GM12878 (cell line): ENCODE results near the gene ANKRD55. TPM values are rescaled to one million over a fixed set of nuclear protein-coding genes. Genes with fewer than 3 reads are reported as not detected.
A peak's percentile ranks its signal among the peaks of the same experiment; 100 is the strongest.

Experiments used
- ASH2L ChIP-seq: fragments of 300-600, 200-600 bp; sonication (generic); IDR thresholded peaks from 2 replicates; pipeline ENCODE4 v1.6.1; 2017; ENCODE audit warnings: low read depth, mild to moderate bottlenecking, borderline replicate concordance
- ATF2 ChIP-seq: IDR thresholded peaks from 2 replicates; pipeline ENCODE4 v1.6.1; 2012; ENCODE audit warnings: low read length, inconsistent platforms
- ATF7 ChIP-seq: fragments of 450-650 bp; IDR thresholded peaks from 2 replicates; pipeline ENCODE4 v1.6.1; 2016; ENCODE audit warnings: low read depth, mild to moderate bottlenecking
- BHLHE40 ChIP-seq, 2 experiments: fragments of 450-650 bp in 1 of 2; IDR thresholded peaks; 2 replicates each; pipeline ENCODE4 v1.6.1; 2011 to 2017; ENCODE audit warnings: low read depth in 2 of 2, borderline replicate concordance in 1 of 2, improper control_type of control experiment in 1 of 2, low read length in 1 of 2, mild to moderate bottlenecking in 1 of 2
- CBX5 ChIP-seq: sonication (generic); IDR thresholded peaks from 2 replicates; pipeline ENCODE4 v1.6.1; 2016; ENCODE audit warnings: low read depth, moderate library complexity, mild to moderate bottlenecking, inconsistent platforms
- EP300 ChIP-seq, 2 experiments: fragments of 150-350 bp in 1 of 2; IDR thresholded peaks; 2 replicates each; pipeline ENCODE4 v1.6.1; 2011 to 2012; ENCODE audit warnings: low read depth in 2 of 2, low read length in 2 of 2, borderline replicate concordance in 1 of 2, improper control_type of control experiment in 1 of 2, inconsistent platforms in 1 of 2; ENCODE audit not compliant: control insufficient read depth in 1 of 2
- FOXM1 ChIP-seq: IDR thresholded peaks from 2 replicates; pipeline ENCODE4 v1.6.1; 2012; ENCODE audit warnings: low read depth, mild to moderate bottlenecking, inconsistent platforms, low read length, moderate library complexity
- JUNB ChIP-seq: IDR thresholded peaks from 2 replicates; pipeline ENCODE4 v1.6.1; 2016; ENCODE audit warnings: antibody characterized with exemption, mild to moderate bottlenecking
- MTA3 ChIP-seq: IDR thresholded peaks from 2 replicates; pipeline ENCODE4 v1.6.1; 2012; ENCODE audit warnings: low read length, inconsistent platforms, borderline replicate concordance
- NFXL1 ChIP-seq: fragments of 450-650 bp; IDR thresholded peaks from 2 replicates; pipeline ENCODE4 v1.6.1; 2017; ENCODE audit warnings: antibody characterized with exemption, mild to moderate bottlenecking, borderline replicate concordance
- NR2C2 ChIP-seq: IDR thresholded peaks from 2 replicates; pipeline ENCODE4 v1.6.1; 2011; ENCODE audit warnings: borderline replicate concordance, low read depth; ENCODE audit not compliant: control insufficient read depth, insufficient read length
- SMAD5 ChIP-seq: IDR thresholded peaks from 2 replicates; pipeline ENCODE4 v1.6.1; 2016; ENCODE audit warnings: antibody characterized with exemption, low read depth
- SMARCA5 ChIP-seq: fragments of 450-650 bp; IDR thresholded peaks from 2 replicates; pipeline ENCODE4 v1.6.1; 2017; ENCODE audit warnings: mild to moderate bottlenecking
- SREBF2 ChIP-seq: IDR thresholded peaks from 2 replicates; pipeline ENCODE4 v1.6.1; 2012; ENCODE audit warnings: mild to moderate bottlenecking, low read length
- SUZ12 ChIP-seq: fragments of 200-600 bp; sonication (generic); IDR thresholded peaks from one replicate; pipeline ENCODE4 v1.6.1; 2018; ENCODE audit warnings: antibody characterized with exemption, mild to moderate bottlenecking; ENCODE audit not compliant: unreplicated experiment
- TBL1XR1 ChIP-seq: IDR thresholded peaks from 2 replicates; pipeline ENCODE4 v1.6.1; 2012; ENCODE audit warnings: low read depth, low read length, improper control_type of control experiment
- YY1 ChIP-seq: IDR thresholded peaks from 2 replicates; pipeline ENCODE4 v1.6.1; 2011; ENCODE audit warnings: low read depth, mild to moderate bottlenecking, low read length
- ZNF274 ChIP-seq: IDR thresholded peaks from one replicate; pipeline ENCODE4 v1.8.0; 2011; ENCODE audit not compliant: insufficient read length, insufficient read depth
- ZNF622 ChIP-seq: fragments of 450-650 bp; IDR thresholded peaks from 2 replicates; pipeline ENCODE4 v1.6.1; 2017; ENCODE audit warnings: mild to moderate bottlenecking, inconsistent platforms
- ZZZ3 ChIP-seq: IDR thresholded peaks from 2 replicates; pipeline ENCODE4 v1.6.1; 2011; ENCODE audit warnings: low read depth; ENCODE audit not compliant: control insufficient read depth, insufficient read length
- polyA plus RNA-seq, 11 experiments: library from polyadenylated mRNA; depleted of rRNA in 4 of 11; unstranded in 6 of 11; stranded (reverse) in 5 of 11; fragments of >200 nt; fragmentation: Nextera tagmentation in 4 of 11; fragmentation: Illumina TruSeq in 1 of 11; extraction: Ambion mirVana in 4 of 11; extraction: Trizol in 1 of 11; gene quantifications; 1 replicate in 1 of 11; 2 replicates in 10 of 11; pipeline versions ENCODE4 v1.2.1 to v1.2.3, GENCODE V29; 2011 to 2016; ENCODE audit warnings: inconsistent platforms in 2 of 11, missing spikeins in 2 of 11, low read depth in 1 of 11
- total RNA-seq, 4 experiments: library from RNA; depleted of rRNA in 3 of 4; stranded (reverse); fragments of >200 nt in 3 of 4; fragmentation: Illumina TruSeq in 1 of 4; extraction: Trizol in 1 of 4; gene quantifications; 2 replicates each; pipeline versions ENCODE4 v1.2.1 to v1.2.3, GENCODE V29; 2013 to 2021
- TF ChIP-seq, protein P1 (sequence below), 3 experiments: IDR thresholded peaks in 2 of 3; conservative IDR thresholded peaks in 1 of 3; 2 replicates each; pipeline ENCODE4 v1.5.1; 2011; ENCODE audit warnings: low read depth in 3 of 3, low read length in 3 of 3, mild to moderate bottlenecking in 3 of 3, control low read depth in 2 of 3, moderate library complexity in 2 of 3, inconsistent platforms in 1 of 3, mixed read lengths in 1 of 3; ENCODE audit not compliant: control insufficient read depth in 2 of 3, insufficient read depth in 1 of 3; ENCODE audit errors: extremely low read depth in 1 of 3
- TF ChIP-seq, protein P2 (sequence below): fragments of 450-650 bp; IDR thresholded peaks from 2 replicates; pipeline ENCODE4 v1.6.1; 2016; ENCODE audit warnings: mild to moderate bottlenecking
- TF ChIP-seq, protein P3 (sequence below): fragments of 150-350 bp; IDR thresholded peaks from 2 replicates; pipeline ENCODE4 v1.6.1; 2014; ENCODE audit warnings: mild to moderate bottlenecking, low read depth, low read length

ANKRD55 gene
- total and polyA plus RNA-seq, 10 of the 15 experiments (the other 5 are each of a cell fraction or from before 2014, with no cell fraction given), result 0.04 TPM; not detected in 9

- TF ChIP-seq BHLHE40 (IDR thresholded peaks at IDR 0.05; ENCODE audit: borderline replicate concordance in 1 of 2, low read depth in 2 of 2, low read length in 1 of 2) (peak; percentile 63 to 75), TBL1XR1 (0 out of 2 replicates have a peak, but pooled peaks have one; percentile 41), CBX5 (no peak), YY1 (no peak), SMAD5 (no peak), ATF7 (peak; percentile 73), NR2C2 (no peak), NFXL1 (no peak), SUZ12 (no peak), EP300 (IDR thresholded peaks at IDR 0.05; ENCODE audit: borderline replicate concordance in 1 of 2, control insufficient read depth in 1 of 2, low read depth in 2 of 2, low read length in 2 of 2) (peak in 1 of 2 experiments; percentile 91; a peak in 2 of 4 replicates), FOXM1 (peak; percentile 64; the same call in 1 of the 2 replicates), SMARCA5 (no peak), ZNF274 (no peak), ZNF622 (no peak), SREBF2 (no peak), ASH2L (no peak), ATF2 (peak; percentile 94), ZZZ3 (no peak), JUNB (peak; percentile 91), MTA3 (no peak)
- TF ChIP-seq, protein P1, sequence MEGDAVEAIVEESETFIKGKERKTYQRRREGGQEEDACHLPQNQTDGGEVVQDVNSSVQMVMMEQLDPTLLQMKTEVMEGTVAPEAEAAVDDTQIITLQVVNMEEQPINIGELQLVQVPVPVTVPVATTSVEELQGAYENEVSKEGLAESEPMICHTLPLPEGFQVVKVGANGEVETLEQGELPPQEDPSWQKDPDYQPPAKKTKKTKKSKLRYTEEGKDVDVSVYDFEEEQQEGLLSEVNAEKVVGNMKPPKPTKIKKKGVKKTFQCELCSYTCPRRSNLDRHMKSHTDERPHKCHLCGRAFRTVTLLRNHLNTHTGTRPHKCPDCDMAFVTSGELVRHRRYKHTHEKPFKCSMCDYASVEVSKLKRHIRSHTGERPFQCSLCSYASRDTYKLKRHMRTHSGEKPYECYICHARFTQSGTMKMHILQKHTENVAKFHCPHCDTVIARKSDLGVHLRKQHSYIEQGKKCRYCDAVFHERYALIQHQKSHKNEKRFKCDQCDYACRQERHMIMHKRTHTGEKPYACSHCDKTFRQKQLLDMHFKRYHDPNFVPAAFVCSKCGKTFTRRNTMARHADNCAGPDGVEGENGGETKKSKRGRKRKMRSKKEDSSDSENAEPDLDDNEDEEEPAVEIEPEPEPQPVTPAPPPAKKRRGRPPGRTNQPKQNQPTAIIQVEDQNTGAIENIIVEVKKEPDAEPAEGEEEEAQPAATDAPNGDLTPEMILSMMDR (IDR thresholded peaks at IDR 0.05 in 2 of 3, conservative IDR thresholded peaks at IDR 0.05 in 1 of 3; ENCODE audit: control insufficient read depth in 2 of 3, extremely low read depth in 1 of 3, insufficient read depth in 1 of 3, low read depth in 3 of 3, low read length in 3 of 3), result no peak
- TF ChIP-seq, protein P2, sequence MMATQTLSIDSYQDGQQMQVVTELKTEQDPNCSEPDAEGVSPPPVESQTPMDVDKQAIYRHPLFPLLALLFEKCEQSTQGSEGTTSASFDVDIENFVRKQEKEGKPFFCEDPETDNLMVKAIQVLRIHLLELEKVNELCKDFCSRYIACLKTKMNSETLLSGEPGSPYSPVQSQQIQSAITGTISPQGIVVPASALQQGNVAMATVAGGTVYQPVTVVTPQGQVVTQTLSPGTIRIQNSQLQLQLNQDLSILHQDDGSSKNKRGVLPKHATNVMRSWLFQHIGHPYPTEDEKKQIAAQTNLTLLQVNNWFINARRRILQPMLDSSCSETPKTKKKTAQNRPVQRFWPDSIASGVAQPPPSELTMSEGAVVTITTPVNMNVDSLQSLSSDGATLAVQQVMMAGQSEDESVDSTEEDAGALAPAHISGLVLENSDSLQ, result no peak
- TF ChIP-seq, protein P3, sequence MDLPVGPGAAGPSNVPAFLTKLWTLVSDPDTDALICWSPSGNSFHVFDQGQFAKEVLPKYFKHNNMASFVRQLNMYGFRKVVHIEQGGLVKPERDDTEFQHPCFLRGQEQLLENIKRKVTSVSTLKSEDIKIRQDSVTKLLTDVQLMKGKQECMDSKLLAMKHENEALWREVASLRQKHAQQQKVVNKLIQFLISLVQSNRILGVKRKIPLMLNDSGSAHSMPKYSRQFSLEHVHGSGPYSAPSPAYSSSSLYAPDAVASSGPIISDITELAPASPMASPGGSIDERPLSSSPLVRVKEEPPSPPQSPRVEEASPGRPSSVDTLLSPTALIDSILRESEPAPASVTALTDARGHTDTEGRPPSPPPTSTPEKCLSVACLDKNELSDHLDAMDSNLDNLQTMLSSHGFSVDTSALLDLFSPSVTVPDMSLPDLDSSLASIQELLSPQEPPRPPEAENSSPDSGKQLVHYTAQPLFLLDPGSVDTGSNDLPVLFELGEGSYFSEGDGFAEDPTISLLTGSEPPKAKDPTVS, result no peak
These were observed 168.1 kb downstream of the ANKRD55 start (continued) for GRCh38 chr5:56064984-56065383.
